Measurements from ENCODE around the gene OLAH. TPM values are rescaled to one million over a fixed set of nuclear protein-coding genes. Genes with fewer than 3 reads are reported as not detected.

OLAH gene
- total and polyA plus RNA-seq, 7 experiments from 2014 or later: 3.0 TPM; not detected in 6

GRCh38 chr10:15083674-15084501 lies 40.1 kb downstream of the OLAH start:
- Histone ChIP-seq H3K4me1 (ENCODE audit: control insufficient read depth in 2 of 2, insufficient read depth in 2 of 2, low read length in 2 of 2) (no peaks in the 10 kb centered on the region), H3K36me3 (ENCODE audit: control insufficient read depth in 2 of 3, insufficient read depth in 3 of 3, low read length in 3 of 3) (no peaks in the 10 kb centered on the region), H3K9me3 (ENCODE audit: control insufficient read depth in 2 of 3, low read length in 3 of 3) (no peaks in the 10 kb centered on the region), H3K4me3 (ENCODE audit: low read length) (peak overlapping the region; percentile 3), H3K27ac (ENCODE audit: low read depth, low read length) (no peak overlapping the region), H3K27me3 (ENCODE audit: control insufficient read depth in 2 of 2, insufficient read depth in 2 of 2, low read length in 2 of 2) (no peaks in the 10 kb centered on the region)
- ChIA-PET CTCF (no interaction called here), POLR2A (interaction anchor here (0.7 to 1.4 kb wide), 2 partner anchors 10 to 888 kb away, joined by 3 to 4 read pairs; no protein-coding TSS in a partner anchor)
- H3K4me3 Mint-ChIP-seq: peak overlapping the region in 8 of 10 donors; percentile 38 to 73 (median 51)
- intact Hi-C loops (cut with micrococcal nuclease): no loop called here
- H3K4me1 Mint-ChIP-seq: peaks cover 0 to 6% (median 0%) of the 10 kb centered on the region in 7 donors
- H3K9me3 Mint-ChIP-seq: no peaks in the 10 kb centered on the region
- no peaks in the 10 kb centered on the region for H3K36me3 Mint-ChIP-seq
- no peak overlapping the region for H3K27ac Mint-ChIP-seq
- H3K27me3 Mint-ChIP-seq: peaks cover 0 to 3% (median 0%) of the 10 kb centered on the region in 5 donors
- no peak for DNase-seq
- ATAC-seq: no peak

- CTCF ChIA-PET: no interaction called here
- peak in 6 of 9 donors; percentile 20 to 55 (median 39) for DNase-seq
Observed at GRCh38 chr10:15084502-15084922, 40.8 kb downstream of the OLAH start.

GRCh38 chr10:15088428-15089261 lies 44.9 kb downstream of the OLAH start, which contains the start of gene ACBD7:
ACBD7 (minus strand) TSS chr10:15088776; CDS start chr10:15088728, 48 bp downstream.
- Histone ChIP-seq H3K27me3 (ENCODE audit: control insufficient read depth in 2 of 2, insufficient read depth in 2 of 2, low read length in 2 of 2) (no peaks in the 10 kb centered on the region), H3K4me1 (ENCODE audit: control insufficient read depth in 2 of 2, insufficient read depth in 2 of 2, low read length in 2 of 2) (no peaks in the 10 kb centered on the region), H3K9me3 (ENCODE audit: control insufficient read depth in 2 of 3, low read length in 3 of 3) (no peaks in the 10 kb centered on the region), H3K27ac (ENCODE audit: low read depth, low read length) (no peak within 1 kb of the TSS), H3K4me3 (ENCODE audit: low read length) (peak within 1 kb of the TSS; percentile 71), H3K36me3 (ENCODE audit: control insufficient read depth in 2 of 3, insufficient read depth in 3 of 3, low read length in 3 of 3) (no peaks in the 10 kb centered on the region)
- peaks cover 0 to 6% (median 0%) of the 10 kb centered on the region in 7 donors for H3K4me1 Mint-ChIP-seq
- H3K27me3 Mint-ChIP-seq: peaks cover 0 to 19% (median 0%) of the 10 kb centered on the region in 5 donors
- intact Hi-C loops (cut with micrococcal nuclease): loop anchor here (1.0 to 2.0 kb wide), 2 partner anchors 9 to 80 kb away; partner anchors contain the start of genes RPP38 (in 2 of the 2) and NMT2 (in 1 of the 2)
- peak; percentile 98 for ATAC-seq
- peak within 1 kb of the TSS in 2 of 9 donors; percentile 29 to 45 for H3K27ac Mint-ChIP-seq
- ChIA-PET CTCF (no interaction called here), POLR2A (no interaction called here)
- DNase-seq: peak; percentile 74 to 87 (median 78)
- H3K9me3 Mint-ChIP-seq: no peaks in the 10 kb centered on the region
- H3K4me3 Mint-ChIP-seq: peak within 1 kb of the TSS; percentile 69 to 82 (median 77)
- H3K36me3 Mint-ChIP-seq: no peaks in the 10 kb centered on the region

More at GRCh38 chr10:15084502-15084922, 40.8 kb downstream of the OLAH start:
- Histone ChIP-seq H3K36me3 (ENCODE audit: control insufficient read depth in 2 of 3, insufficient read depth in 3 of 3, low read length in 3 of 3) (no peaks in the 10 kb centered on the region), H3K27ac (ENCODE audit: low read depth, low read length) (no peak overlapping the region), H3K4me1 (ENCODE audit: control insufficient read depth in 2 of 2, insufficient read depth in 2 of 2, low read length in 2 of 2) (no peaks in the 10 kb centered on the region), H3K9me3 (ENCODE audit: control insufficient read depth in 2 of 3, low read length in 3 of 3) (no peaks in the 10 kb centered on the region), H3K27me3 (ENCODE audit: control insufficient read depth in 2 of 2, insufficient read depth in 2 of 2, low read length in 2 of 2) (no peaks in the 10 kb centered on the region), H3K4me3 (ENCODE audit: low read length) (peak overlapping the region; percentile 3)
- peaks cover 0 to 3% (median 0%) of the 10 kb centered on the region in 5 donors for H3K27me3 Mint-ChIP-seq
- intact Hi-C loops (cut with micrococcal nuclease): no loop called here
- peak; percentile 66 for ATAC-seq
- no peaks in the 10 kb centered on the region for H3K36me3 Mint-ChIP-seq
- H3K9me3 Mint-ChIP-seq: no peaks in the 10 kb centered on the region
- POLR2A ChIA-PET: no interaction called here
- peaks cover 0 to 6% (median 0%) of the 10 kb centered on the region in 7 donors for H3K4me1 Mint-ChIP-seq
- H3K4me3 Mint-ChIP-seq: peak overlapping the region in 8 of 10 donors; percentile 38 to 73 (median 51)
- no peak overlapping the region for H3K27ac Mint-ChIP-seq

GRCh38 chr10:15091418-15091817 lies 47.7 kb downstream of the OLAH start:
- Histone ChIP-seq H3K27ac (ENCODE audit: low read depth, low read length) (no peak overlapping the region), H3K9me3 (ENCODE audit: control insufficient read depth in 2 of 3, low read length in 3 of 3) (no peaks in the 10 kb centered on the region), H3K4me3 (ENCODE audit: low read length) (no peak overlapping the region), H3K36me3 (ENCODE audit: control insufficient read depth in 2 of 3, insufficient read depth in 3 of 3, low read length in 3 of 3) (no peaks in the 10 kb centered on the region), H3K4me1 (ENCODE audit: control insufficient read depth in 2 of 2, insufficient read depth in 2 of 2, low read length in 2 of 2) (no peaks in the 10 kb centered on the region), H3K27me3 (ENCODE audit: control insufficient read depth in 2 of 2, insufficient read depth in 2 of 2, low read length in 2 of 2) (no peaks in the 10 kb centered on the region)
- peaks cover 0 to 14% (median 5%) of the 10 kb centered on the region in 7 donors for H3K4me1 Mint-ChIP-seq
- DNase-seq (no peak), ATAC-seq (no peak)
- intact Hi-C loops (cut with micrococcal nuclease): no loop called here
- ChIA-PET CTCF (no interaction called here), POLR2A (no interaction called here)
- peaks cover 0 to 19% (median 0%) of the 10 kb centered on the region in 5 donors for H3K27me3 Mint-ChIP-seq
- H3K27ac Mint-ChIP-seq: peak overlapping the region in 1 of 9 donors; percentile 65
- H3K9me3 Mint-ChIP-seq: no peaks in the 10 kb centered on the region
- no peaks in the 10 kb centered on the region for H3K36me3 Mint-ChIP-seq
- H3K4me3 Mint-ChIP-seq: no peak overlapping the region

- POLR2A ChIA-PET: interaction anchor here (1.4 kb wide), 1 partner anchor 10 kb away, joined by 4 read pairs; no protein-coding TSS in a partner anchor
- Histone ChIP-seq H3K27me3 (ENCODE audit: control insufficient read depth in 2 of 2, insufficient read depth in 2 of 2, low read length in 2 of 2) (no peaks in the 10 kb centered on the region), H3K9me3 (ENCODE audit: control insufficient read depth in 2 of 3, low read length in 3 of 3) (no peaks in the 10 kb centered on the region), H3K36me3 (ENCODE audit: control insufficient read depth in 2 of 3, insufficient read depth in 3 of 3, low read length in 3 of 3) (peaks cover 0 to 9% (median 0%) of the 10 kb centered on the region in 3 experiments), H3K4me1 (ENCODE audit: control insufficient read depth in 2 of 2, insufficient read depth in 2 of 2, low read length in 2 of 2) (peaks cover 2 to 3% of the 10 kb centered on the region in 2 donors), H3K27ac (ENCODE audit: low read depth, low read length) (no peak overlapping the region), H3K4me3 (ENCODE audit: low read length) (no peak overlapping the region)
- intact Hi-C loops (cut with micrococcal nuclease): no loop called here
- Mint-ChIP-seq H3K36me3 (peaks cover 0 to 5% (median 0%) of the 10 kb centered on the region in 5 donors), H3K4me3 (no peak overlapping the region), H3K9me3 (peaks cover 0 to 6% (median 0%) of the 10 kb centered on the region in 11 donors), H3K4me1 (peaks cover 0 to 23% (median 16%) of the 10 kb centered on the region in 7 donors), H3K27ac (no peak overlapping the region), H3K27me3 (peaks cover 0 to 18% (median 0%) of the 10 kb centered on the region in 5 donors)
- no peak for DNase-seq
- CTCF ChIA-PET: no interaction called here
- ATAC-seq: no peak
Observed at GRCh38 chr10:15092855-15093408, 49.2 kb downstream of the OLAH start.

GRCh38 chr10:15096661-15097010 lies 52.9 kb downstream of the OLAH start:
- Mint-ChIP-seq H3K4me1 (peaks cover 21 to 47% (median 37%) of the 10 kb centered on the region in 7 donors), H3K36me3 (peaks cover 0 to 6% (median 5%) of the 10 kb centered on the region in 5 donors), H3K4me3 (peak overlapping the region; percentile 91 to 100 (median 98)), H3K27ac (peak overlapping the region; percentile 85 to 100 (median 98)), H3K27me3 (peaks cover 0 to 6% (median 0%) of the 10 kb centered on the region in 5 donors), H3K9me3 (peaks cover 0 to 8% (median 0%) of the 10 kb centered on the region in 11 donors)
- H3K9me3 ChIP-seq (ENCODE audit: control insufficient read depth in 2 of 3, low read length in 3 of 3): no peaks in the 10 kb centered on the region
- H3K27ac ChIP-seq (ENCODE audit: low read depth, low read length): peak overlapping the region; percentile 94
- H3K4me1 ChIP-seq (ENCODE audit: control insufficient read depth in 2 of 2, insufficient read depth in 2 of 2, low read length in 2 of 2): peaks cover 16 to 22% of the 10 kb centered on the region in 2 donors
- CTCF ChIA-PET: no interaction called here
- POLR2A ChIA-PET: interaction anchor here (0.6 to 1.8 kb wide), 3 partner anchors 27 to 1295 kb away, joined by 3 to 5 read pairs (median 3); partner anchors contain the start of gene NMT2
- H3K27me3 ChIP-seq (ENCODE audit: control insufficient read depth in 2 of 2, insufficient read depth in 2 of 2, low read length in 2 of 2): no peaks in the 10 kb centered on the region
- peaks cover 0 to 14% (median 0%) of the 10 kb centered on the region in 3 experiments for H3K36me3 ChIP-seq (ENCODE audit: control insufficient read depth in 2 of 3, insufficient read depth in 3 of 3, low read length in 3 of 3)
- DNase-seq (peak in 1 of 9 donors; percentile 17), ATAC-seq (peak; percentile 16)
- intact Hi-C loops (cut with micrococcal nuclease): loop anchor here (1.0 to 5.0 kb wide), 12 partner anchors 8 to 1309 kb away; partner anchors contain the start of genes ACBD7 (in 2 of the 2), CDNF (in 2 of the 2), DCLRE1C (in 2 of the 2) and HSPA14 (in 2 of the 2)
- H3K4me3 ChIP-seq (ENCODE audit: low read length): peak overlapping the region; percentile 80

Data from naive thymus-derived CD4-positive, alpha-beta T cell (primary cell).